ENCODE measurements around the gene KCNQ4. TPM values are rescaled to one million over a fixed set of nuclear protein-coding genes. Genes with fewer than 3 reads are reported as not detected.

KCNQ4 gene
- total RNA-seq, 1 donor from 2014 or later, result not detected

- no peaks in the 10 kb centered on the region for H3K9me3 Mint-ChIP-seq
- Histone ChIP-seq H3K4me1 (peaks cover 22% of the 10 kb centered on the region), H2AFZ (replicated peaks) (no peak overlapping the region)
Observed at GRCh38 chr1:40796939-40797667, 13.5 kb downstream of the KCNQ4 start.

DNA sequence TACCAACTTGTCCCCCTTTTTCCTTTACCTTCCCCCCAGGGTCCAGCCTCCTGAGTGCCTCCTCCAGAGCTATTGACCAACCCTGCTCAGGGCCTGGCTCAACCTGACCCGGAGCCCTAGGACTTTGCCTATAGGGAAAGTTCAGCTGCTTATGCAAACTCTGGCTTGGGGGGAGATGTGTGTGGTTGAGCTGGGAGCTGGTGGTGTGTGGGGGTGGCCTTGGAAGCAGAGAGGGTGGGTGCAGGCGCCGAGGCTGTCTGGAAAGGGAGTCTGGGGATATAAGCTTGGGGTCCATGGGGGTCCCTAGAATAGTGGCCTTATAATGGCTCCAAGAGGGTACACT lies 14.1 kb downstream of the KCNQ4 start:
- H3K4me3 Mint-ChIP-seq, result no peak overlapping the region
- Histone ChIP-seq H3K4me3 (no peak overlapping the region), H3K36me3 (no peaks in the 10 kb centered on the region), H2AFZ (replicated peaks) (no peak overlapping the region), H4K20me1 (ENCODE audit: low read depth) (peaks cover under 1% of the 10 kb centered on the region), H3K27ac (no peak overlapping the region), H3K9ac (no peak overlapping the region), H3F3A (ENCODE audit: low read depth) (peaks cover 12% of the 10 kb centered on the region), H3K79me2 (ENCODE audit: low read depth) (no peaks in the 10 kb centered on the region), H3K4me2 (no peak overlapping the region), H3K4me1 (peaks cover 23% of the 10 kb centered on the region), H3K27me3 (peaks cover 11% of the 10 kb centered on the region), H3K9me3 (ENCODE audit: low read depth) (no peaks in the 10 kb centered on the region)
- H3K27ac Mint-ChIP-seq, result peak overlapping the region; percentile 74
- peaks cover 64% of the 10 kb centered on the region for H3K4me1 Mint-ChIP-seq
- no peak for DNase-seq (ENCODE audit: low spot score)
- no peaks in the 10 kb centered on the region for H3K9me3 Mint-ChIP-seq
- peaks cover 9% of the 10 kb centered on the region for H3K27me3 Mint-ChIP-seq (ENCODE audit: insufficient read depth, low read depth)
- no peak for TF ChIP-seq EZH2 (IDR thresholded peaks at IDR 0.05)
- no peak for TF ChIP-seq CTCF (IDR thresholded peaks at IDR 0.05)
- no peak for TF ChIP-seq EZH2phosphoT487 (IDR thresholded peaks at IDR 0.05)
- no peaks in the 10 kb centered on the region for H3K36me3 Mint-ChIP-seq

More at GRCh38 chr1:40796939-40797667, 13.5 kb downstream of the KCNQ4 start:
- no peak for DNase-seq (ENCODE audit: low spot score)
- H3K79me2 ChIP-seq (ENCODE audit: low read depth), result no peaks in the 10 kb centered on the region
- no peak overlapping the region for H3K9ac ChIP-seq
- no peak overlapping the region for H3K27ac ChIP-seq
- peaks cover 9% of the 10 kb centered on the region for H3K27me3 Mint-ChIP-seq (ENCODE audit: insufficient read depth, low read depth)
- H3F3A ChIP-seq (ENCODE audit: low read depth), result peaks cover 9% of the 10 kb centered on the region
- H3K36me3 ChIP-seq, result no peaks in the 10 kb centered on the region
- no peak for TF ChIP-seq EZH2phosphoT487 (IDR thresholded peaks at IDR 0.05)
- no peak for TF ChIP-seq CTCF (IDR thresholded peaks at IDR 0.05)
- TF ChIP-seq EZH2 (IDR thresholded peaks at IDR 0.05), result no peak
- no peaks in the 10 kb centered on the region for H4K20me1 ChIP-seq (ENCODE audit: low read depth)
- no peak overlapping the region for H3K4me3 ChIP-seq
- no peak overlapping the region for H3K4me3 Mint-ChIP-seq
- H3K4me2 ChIP-seq, result no peak overlapping the region
- H3K27me3 ChIP-seq, result peaks cover 11% of the 10 kb centered on the region
- H3K27ac Mint-ChIP-seq, result peak overlapping the region; percentile 9
- H3K9me3 ChIP-seq (ENCODE audit: low read depth), result no peaks in the 10 kb centered on the region
- H3K36me3 Mint-ChIP-seq, result no peaks in the 10 kb centered on the region
- H3K4me1 Mint-ChIP-seq, result peaks cover 63% of the 10 kb centered on the region

GRCh38 chr1:40798366-40799281 lies 15.0 kb downstream of the KCNQ4 start:
- TF ChIP-seq EZH2phosphoT487 (IDR thresholded peaks at IDR 0.05), result no peak
- no peak for TF ChIP-seq EZH2 (IDR thresholded peaks at IDR 0.05)
- TF ChIP-seq CTCF (IDR thresholded peaks at IDR 0.05), result no peak
- Mint-ChIP-seq H3K27me3 (ENCODE audit: insufficient read depth, low read depth) (peaks cover 11% of the 10 kb centered on the region), H3K4me3 (no peak overlapping the region), H3K36me3 (no peaks in the 10 kb centered on the region), H3K4me1 (peaks cover 61% of the 10 kb centered on the region), H3K27ac (peak overlapping the region; percentile 5), H3K9me3 (no peaks in the 10 kb centered on the region)
- no peak overlapping the region for H3K4me3 ChIP-seq
- DNase-seq (ENCODE audit: low spot score), result no peak
- H3K4me1 ChIP-seq, result peaks cover 33% of the 10 kb centered on the region
- peaks cover 11% of the 10 kb centered on the region for H3K27me3 ChIP-seq
- H3F3A ChIP-seq (ENCODE audit: low read depth), result peaks cover 21% of the 10 kb centered on the region
- H2AFZ ChIP-seq (replicated peaks), result no peak overlapping the region
- H3K27ac ChIP-seq, result no peak overlapping the region
- peaks cover 8% of the 10 kb centered on the region for H4K20me1 ChIP-seq (ENCODE audit: low read depth)
- H3K9ac ChIP-seq, result no peak overlapping the region
- no peaks in the 10 kb centered on the region for H3K79me2 ChIP-seq (ENCODE audit: low read depth)
- H3K9me3 ChIP-seq (ENCODE audit: low read depth), result no peaks in the 10 kb centered on the region
- no peaks in the 10 kb centered on the region for H3K36me3 ChIP-seq
- H3K4me2 ChIP-seq, result no peak overlapping the region

All from neural progenitor cell (in vitro differentiated cells).